Right kidney (tissue), 1 donor: ENCODE measurements around the gene GAD1.
A peak's percentile ranks its signal among the peaks of the same experiment; 100 is the strongest.

Experiments used
- DNase-seq: peaks from one replicate; pipeline ENCODE4 v3.0.0-alpha.2; 2016

GAD1 gene

GRCh38 chr2:170818036-170818751 is 1.5 kb downstream of the GAD1 start:
- peak; percentile 54 for DNase-seq

GRCh38 chr2:170818752-170819470 is 2.2 kb downstream of the GAD1 start:
- DNase-seq: peak; percentile 12

GRCh38 chr2:170819680-170820664 is 3.3 kb downstream of the GAD1 start:
- peak; percentile 48 for DNase-seq

- peak; percentile 23 for DNase-seq
Observed at GRCh38 chr2:170820757-170821530, 4.3 kb downstream of the GAD1 start.

GRCh38 chr2:170821531-170822289 is 5.0 kb downstream of the GAD1 start:
- peak; percentile 54 for DNase-seq

- peak; percentile 57 for DNase-seq
Observed at GRCh38 chr2:170822290-170823087, 5.8 kb downstream of the GAD1 start.

GRCh38 chr2:170823088-170823897 is 6.6 kb downstream of the GAD1 start:
- DNase-seq: peak; percentile 74

GRCh38 chr2:170823898-170824215 is 7.2 kb downstream of the GAD1 start:
- no peak for DNase-seq

GRCh38 chr2:170824526-170825015 is 7.9 kb downstream of the GAD1 start:
- DNase-seq: no peak

- DNase-seq: no peak
Observed at GRCh38 chr2:170827841-170828532, 11.3 kb downstream of the GAD1 start.

GRCh38 chr2:170828533-170828916 is 11.8 kb downstream of the GAD1 start:
- DNase-seq: no peak

- no peak for DNase-seq
Observed at GRCh38 chr2:170829036-170829435, 12.3 kb downstream of the GAD1 start.

GRCh38 chr2:170830166-170830565 is 13.5 kb downstream of the GAD1 start:
- DNase-seq: no peak

- DNase-seq: no peak
Observed at GRCh38 chr2:170831115-170831514, 14.4 kb downstream of the GAD1 start.

- no peak for DNase-seq
Observed at GRCh38 chr2:170836027-170836426, 19.3 kb downstream of the GAD1 start.

- DNase-seq: no peak
Observed at GRCh38 chr2:170840717-170841210, 24.1 kb downstream of the GAD1 start.

GRCh38 chr2:170842785-170843184 is 26.1 kb downstream of the GAD1 start:
- no peak for DNase-seq

- no peak for DNase-seq
Observed at GRCh38 chr2:170843656-170844055, 27.0 kb downstream of the GAD1 start.

GRCh38 chr2:170845343-170845742 is 28.7 kb downstream of the GAD1 start:
- no peak for DNase-seq
